NCI-H1105 treated with DMSO at 0.1 percent for 48 hours (cell line): ENCODE results near the gene ZDHHC18.

ENCODE experiments used
- DNase-seq: peaks from one replicate; lab custom pipeline; 2025; lab: John Stamatoyannopoulos, UW

Gene ZDHHC18

GRCh38 chr1:26900815-26901511 lies 74.5 kb downstream of the ZDHHC18 start:
- DNase-seq: no peak
